ENCODE results near the gene TSSC4. TPM values are rescaled to one million over a fixed set of nuclear protein-coding genes. Genes with fewer than 3 reads are reported as not detected.

TSSC4 gene
- 10 to 100 TPM; 24.2 to 35.5 (median 29.6) TPM for total RNA-seq

DNA sequence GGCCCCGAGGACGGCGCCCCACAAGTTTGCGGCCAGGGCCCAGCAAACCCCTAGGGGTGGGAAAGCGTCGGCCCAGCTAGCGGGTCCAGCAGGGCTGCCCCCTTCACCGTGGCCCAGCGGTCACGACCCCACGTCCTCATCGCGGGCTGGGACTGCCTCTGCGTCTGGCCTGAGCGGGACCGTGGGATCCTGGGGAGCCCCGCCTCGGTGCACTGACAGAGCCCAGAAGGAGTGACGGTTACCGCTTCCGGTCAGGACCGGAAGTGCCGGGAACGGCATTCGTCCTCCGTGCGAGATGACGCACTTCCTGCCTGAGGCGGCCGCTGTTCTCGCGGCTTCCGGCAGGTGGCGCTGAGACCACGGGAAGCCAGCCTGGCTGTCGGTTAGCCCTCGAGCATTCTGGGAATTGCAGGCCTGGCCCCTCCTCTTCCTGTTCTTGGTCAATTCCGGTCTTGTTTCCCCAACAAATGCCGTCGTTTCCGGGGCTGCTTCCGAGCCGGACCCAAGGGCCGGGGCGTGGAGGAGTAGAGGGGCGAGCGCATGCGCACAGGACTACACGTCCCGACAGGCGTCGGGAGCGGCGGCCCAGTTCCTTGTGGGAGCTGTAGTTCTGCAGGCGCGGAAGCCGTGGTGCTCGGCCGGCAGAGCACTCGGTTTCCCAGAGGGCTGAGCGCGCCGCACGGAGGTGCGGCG, at the start of gene TSSC4:
Gene TSSC4, plus strand, starts transcription at position 682 of the 693 bp plus-strand sequence. CDS start 1,884 bp downstream, outside the sequence.
- Histone ChIP-seq H3K4me1 (peaks cover 24 to 38% (median 25%) of the 10 kb centered on the region in 3 donors), H3K9me3 (no peaks in the 10 kb centered on the region), H3K4me3 (peak within 1 kb of the TSS; percentile 75 to 100 (median 90)), H3K27me3 (no peaks in the 10 kb centered on the region), H3K27ac (peak within 1 kb of the TSS; percentile 97 to 100 (median 99)), H3K36me3 (peaks cover 34 to 60% (median 37%) of the 10 kb centered on the region in 3 donors)
- DNase-seq = peak; percentile 99
- intact Hi-C loops (cut with DNase I) = no loop called here
- TF ChIP-seq CTCF (IDR thresholded peaks at IDR 0.05) = peak; percentile 72 to 100 (median 98)
- TF ChIP-seq POLR2A (IDR thresholded peaks at IDR 0.05) = peak in 3 of 4 donors; percentile 59 to 95 (median 88)
- WGBS, 2 donors = 1% methylated on average over 13 of the region's 66 CpGs; no CpG with 5 or more reads in 1 of the 2 donors

GRCh38 chr11:2351701-2352100, 48.8 kb upstream of the TSSC4 start:
- Histone ChIP-seq H3K27me3 (peaks cover 0 to 38% (median 0%) of the 10 kb centered on the region in 4 donors), H3K27ac (no peak overlapping the region), H3K36me3 (no peaks in the 10 kb centered on the region), H3K9me3 (peaks cover 0 to 25% (median 12%) of the 10 kb centered on the region in 3 donors), H3K4me3 (no peak overlapping the region), H3K4me1 (no peaks in the 10 kb centered on the region)
- WGBS, 2 donors = 84 to 100% methylated on average over 1 to 3 of the region's 3 CpGs
- no peak for TF ChIP-seq CTCF (IDR thresholded peaks at IDR 0.05)
- no peak for TF ChIP-seq POLR2A (IDR thresholded peaks at IDR 0.05)
- intact Hi-C loops (cut with DNase I) = no loop called here
- no peak for DNase-seq

DNA sequence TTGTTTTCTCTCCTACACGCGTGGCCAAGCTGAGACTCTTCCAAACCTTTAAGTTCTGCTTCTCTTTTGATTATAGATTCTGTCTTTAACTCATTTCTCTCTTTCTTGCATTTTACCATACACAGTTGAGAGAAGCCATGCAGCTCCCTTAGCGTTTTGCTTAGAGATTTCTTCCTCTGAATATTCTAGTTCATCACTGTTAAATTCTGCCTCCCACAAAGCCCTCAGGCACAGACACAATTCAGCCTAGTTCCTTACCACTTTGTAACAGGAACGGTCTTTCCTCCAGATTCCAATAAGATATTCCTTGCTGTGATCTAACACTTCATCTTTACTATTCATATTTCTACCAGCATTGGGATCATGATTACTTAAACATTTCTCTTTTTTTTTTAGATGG, 48.1 kb upstream of the TSSC4 start:
- Histone ChIP-seq H3K4me1 (no peaks in the 10 kb centered on the region), H3K36me3 (no peaks in the 10 kb centered on the region), H3K27ac (no peak overlapping the region), H3K27me3 (peaks cover 0 to 35% (median 0%) of the 10 kb centered on the region in 4 donors), H3K4me3 (no peak overlapping the region), H3K9me3 (peaks cover 0 to 25% (median 12%) of the 10 kb centered on the region in 3 donors)
- TF ChIP-seq CTCF (IDR thresholded peaks at IDR 0.05) (no peak), POLR2A (IDR thresholded peaks at IDR 0.05) (no peak)
- 71 to 77% methylated on average over 4 of the region's 4 CpGs for whole genome bisulfite sequencing, 2 donors
- DNase-seq = no peak
- intact Hi-C loops (cut with DNase I) = no loop called here

DNA sequence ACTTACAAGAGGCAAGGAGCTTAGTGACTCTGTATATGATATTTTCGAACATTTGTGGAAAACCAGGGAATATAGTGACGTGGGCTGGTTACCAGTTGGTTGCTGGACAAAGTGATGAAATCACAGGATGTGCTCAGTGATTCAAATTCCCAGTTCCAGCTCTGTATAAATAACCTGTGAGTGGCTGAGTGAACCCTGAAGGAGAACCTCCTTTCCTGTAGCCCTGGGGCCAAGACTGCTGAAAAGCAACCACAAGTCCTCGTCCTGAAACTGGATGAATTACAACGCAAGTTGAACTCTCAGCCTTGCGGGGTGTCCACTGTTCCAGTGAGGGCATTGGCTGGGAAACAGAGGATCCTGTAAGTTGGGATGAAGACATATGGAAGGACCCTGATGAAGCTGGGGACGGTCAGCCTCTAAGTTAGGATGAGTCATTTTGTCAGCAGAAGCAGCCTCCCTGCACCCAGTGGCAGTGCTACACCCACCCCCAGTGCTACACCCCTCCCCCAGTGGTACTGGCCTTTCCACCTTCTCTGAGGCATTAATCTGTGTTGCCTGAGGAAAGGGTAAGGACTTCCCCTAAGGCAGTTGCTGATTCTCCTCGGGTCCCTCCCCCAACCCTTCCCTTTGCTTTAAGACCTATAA, 45.4 kb upstream of the TSSC4 start:
- WGBS, 2 donors = 62 to 69% methylated on average over 6 to 7 of the region's 7 CpGs
- intact Hi-C loops (cut with DNase I) = no loop called here
- no peak overlapping the region for H3K27ac ChIP-seq

More for the DNA sequence above, 45.4 kb upstream of the TSSC4 start:
- Histone ChIP-seq H3K36me3 (no peaks in the 10 kb centered on the region), H3K4me3 (no peak overlapping the region), H3K9me3 (peaks cover 0 to 8% (median 0%) of the 10 kb centered on the region in 3 donors), H3K4me1 (no peaks in the 10 kb centered on the region), H3K27me3 (peaks cover 0 to 27% (median 0%) of the 10 kb centered on the region in 4 donors)
- no peak for TF ChIP-seq CTCF (IDR thresholded peaks at IDR 0.05)
- TF ChIP-seq POLR2A (IDR thresholded peaks at IDR 0.05) = no peak
- no peak for DNase-seq
